OCI-LY3 (cell line): ENCODE results near the gene FOXD2.

ENCODE experiments used
- H2AFZ ChIP-seq: fragments of 200-600, 300-600 bp; shearing (Covaris generic); 2 replicates; pipeline ENCODE4 v1.6.0; 2014; ENCODE audit warnings: antibody characterized with exemption, low read depth, low read length
- H3K27ac ChIP-seq: fragments of 200-600, 300-600 bp; sonication (generic); 2 replicates; pipeline ENCODE4 v1.5.1; 2014; ENCODE audit warnings: mild to moderate bottlenecking, low read length, moderate library complexity, mixed read lengths
- H3K27me3 ChIP-seq: fragments of 200-600, 300-600 bp; sonication (generic); 2 replicates; pipeline ENCODE4 v1.6.1; 2014; ENCODE audit warnings: low read depth, low read length, mixed read lengths
- H3K36me3 ChIP-seq: fragments of 200-600, 300-600 bp; sonication (generic); replicated peaks from 2 replicates; pipeline ENCODE3; 2014; ENCODE audit warnings: low read depth, low read length, mixed read lengths
- H3K4me1 ChIP-seq: fragments of 300-600, 200-600 bp; sonication (generic); 2 replicates; pipeline ENCODE4 v1.6.1; 2014; ENCODE audit warnings: low read length, mixed read lengths
- H3K4me2 ChIP-seq: fragments of 200-600, 300-600 bp; sonication (generic); 2 replicates; pipeline ENCODE4 v1.6.1; 2014; ENCODE audit warnings: low read length, mixed read lengths
- H3K4me3 ChIP-seq: fragments of 300-600, 200-600 bp; sonication (generic); 2 replicates; pipeline ENCODE4 v1.5.1; 2014; ENCODE audit warnings: antibody characterized with exemption, mild to moderate bottlenecking, low read length, moderate library complexity
- H3K79me2 ChIP-seq: fragments of 300-600, 200-600 bp; shearing (Covaris generic); 2 replicates; pipeline ENCODE4 v1.6.1; 2014; ENCODE audit warnings: mild to moderate bottlenecking, low read length, mixed read lengths
- H3K9ac ChIP-seq: fragments of 300-600, 200-600 bp; shearing (Covaris generic); 2 replicates; pipeline ENCODE4 v1.6.0; 2014; ENCODE audit warnings: mild to moderate bottlenecking, low read length, moderate library complexity
- H3K9me3 ChIP-seq: fragments of 200-600, 300-600 bp; shearing (Covaris generic); 2 replicates; pipeline ENCODE4 v1.6.1; 2014; ENCODE audit warnings: low read length, mixed read lengths; ENCODE audit not compliant: insufficient read depth
- H4K20me1 ChIP-seq: fragments of 200-600, 300-600 bp; sonication (generic); 2 replicates; pipeline ENCODE4 v1.6.1; 2016; ENCODE audit warnings: low read length, mixed read lengths; ENCODE audit not compliant: insufficient read depth
- CTCF ChIP-seq: fragments of 200-600, 300-600 bp; sonication (generic); IDR thresholded peaks from 2 replicates; pipeline ENCODE4 v1.5.1; 2014; ENCODE audit warnings: antibody characterized with exemption, low read length, low read depth
- EZH2phosphoT487 ChIP-seq: fragments of 200-600 bp; shearing (Covaris generic); IDR thresholded peaks from 2 replicates; pipeline ENCODE4 v1.6.1; 2018; ENCODE audit warnings: antibody characterized with exemption, mixed run types, low read depth

Gene FOXD2

DNA sequence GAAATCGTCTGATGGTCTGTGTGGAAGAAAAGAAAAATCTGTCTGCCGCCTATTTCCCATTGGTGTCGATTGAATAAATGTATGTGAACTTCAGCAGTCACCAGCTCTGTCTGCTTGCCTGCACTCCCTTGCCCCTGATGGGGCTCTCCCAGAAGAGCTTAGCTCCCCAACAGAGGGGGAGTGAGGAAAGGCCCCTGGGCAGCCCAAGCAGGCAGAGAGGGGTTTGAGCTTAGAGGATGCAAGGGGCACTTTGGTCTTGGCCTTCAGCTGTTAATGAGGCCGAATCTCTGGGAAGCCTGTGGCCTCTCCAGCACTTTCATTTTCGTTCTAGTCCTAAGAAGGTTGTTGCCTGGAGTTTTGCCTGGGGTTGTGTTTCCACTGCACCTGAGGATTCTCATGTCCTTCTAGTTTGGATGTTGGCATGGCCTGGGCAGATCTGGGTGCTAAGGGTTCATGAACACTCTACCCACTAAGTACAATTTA is 2.8 kb downstream of the FOXD2 start:
- peaks cover 16% of the 10 kb centered on the region for H3K79me2 ChIP-seq
- H3K4me3 ChIP-seq, result no peak overlapping the region
- H3K27me3 ChIP-seq, result no peaks in the 10 kb centered on the region
- 0 out of 2 replicates have a peak, but pooled peaks cover 5% of the 10 kb centered on the region for H3K4me1 ChIP-seq
- H2AFZ ChIP-seq, result no peak overlapping the region
- H3K27ac ChIP-seq, result no peak overlapping the region
- no peak overlapping the region for H3K9ac ChIP-seq
- H3K9me3 ChIP-seq, result no peaks in the 10 kb centered on the region
- no peaks in the 10 kb centered on the region for H4K20me1 ChIP-seq
- no peak for TF ChIP-seq EZH2phosphoT487
- no peak for TF ChIP-seq CTCF
- no peak overlapping the region for H3K4me2 ChIP-seq
- H3K36me3 ChIP-seq, result no peaks in the 10 kb centered on the region

GRCh38 chr1:47441450-47442106 is 3.7 kb downstream of the FOXD2 start:
- Histone ChIP-seq H3K9me3 (no peaks in the 10 kb centered on the region), H3K4me3 (no peak overlapping the region), H3K79me2 (peaks cover 7% of the 10 kb centered on the region; the same call in 1 of the 2 replicates), H3K27ac (no peak overlapping the region), H2AFZ (no peak overlapping the region), H3K4me2 (no peak overlapping the region), H4K20me1 (no peaks in the 10 kb centered on the region), H3K27me3 (no peaks in the 10 kb centered on the region), H3K4me1 (no peaks in the 10 kb centered on the region), H3K9ac (no peak overlapping the region), H3K36me3 (no peaks in the 10 kb centered on the region)
- no peak for TF ChIP-seq CTCF
- no peak for TF ChIP-seq EZH2phosphoT487

DNA sequence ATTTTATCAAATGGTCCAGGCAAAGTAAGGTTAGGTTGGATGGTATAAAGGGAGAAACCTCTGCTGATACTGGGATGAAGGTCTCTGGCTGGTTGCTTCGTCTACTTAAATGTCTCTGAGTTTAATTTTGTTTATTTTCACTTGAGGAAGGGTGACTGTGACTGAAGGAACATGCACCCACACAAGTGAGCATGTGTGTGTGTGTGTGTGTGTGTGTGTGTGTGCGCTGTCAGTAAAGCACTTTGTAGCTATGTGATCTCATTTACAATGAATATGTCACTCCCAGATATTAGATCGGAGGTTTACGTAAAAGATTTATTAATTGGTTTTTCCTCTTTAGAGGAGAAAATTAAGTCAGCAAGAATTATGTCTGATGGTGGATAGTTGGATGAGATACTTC is 4.4 kb downstream of the FOXD2 start:
- no peak overlapping the region for H3K9ac ChIP-seq
- TF ChIP-seq CTCF, result no peak
- TF ChIP-seq EZH2phosphoT487, result no peak
- no peaks in the 10 kb centered on the region for H4K20me1 ChIP-seq
- H3K27me3 ChIP-seq, result no peaks in the 10 kb centered on the region
- H3K4me1 ChIP-seq, result no peaks in the 10 kb centered on the region
- H3K4me2 ChIP-seq, result no peak overlapping the region
- H3K79me2 ChIP-seq, result peaks cover under 1% of the 10 kb centered on the region; the same call in 1 of the 2 replicates
- H3K27ac ChIP-seq, result no peak overlapping the region
- no peaks in the 10 kb centered on the region for H3K36me3 ChIP-seq
- H3K4me3 ChIP-seq, result no peak overlapping the region
- H3K9me3 ChIP-seq, result no peaks in the 10 kb centered on the region
- no peak overlapping the region for H2AFZ ChIP-seq

DNA sequence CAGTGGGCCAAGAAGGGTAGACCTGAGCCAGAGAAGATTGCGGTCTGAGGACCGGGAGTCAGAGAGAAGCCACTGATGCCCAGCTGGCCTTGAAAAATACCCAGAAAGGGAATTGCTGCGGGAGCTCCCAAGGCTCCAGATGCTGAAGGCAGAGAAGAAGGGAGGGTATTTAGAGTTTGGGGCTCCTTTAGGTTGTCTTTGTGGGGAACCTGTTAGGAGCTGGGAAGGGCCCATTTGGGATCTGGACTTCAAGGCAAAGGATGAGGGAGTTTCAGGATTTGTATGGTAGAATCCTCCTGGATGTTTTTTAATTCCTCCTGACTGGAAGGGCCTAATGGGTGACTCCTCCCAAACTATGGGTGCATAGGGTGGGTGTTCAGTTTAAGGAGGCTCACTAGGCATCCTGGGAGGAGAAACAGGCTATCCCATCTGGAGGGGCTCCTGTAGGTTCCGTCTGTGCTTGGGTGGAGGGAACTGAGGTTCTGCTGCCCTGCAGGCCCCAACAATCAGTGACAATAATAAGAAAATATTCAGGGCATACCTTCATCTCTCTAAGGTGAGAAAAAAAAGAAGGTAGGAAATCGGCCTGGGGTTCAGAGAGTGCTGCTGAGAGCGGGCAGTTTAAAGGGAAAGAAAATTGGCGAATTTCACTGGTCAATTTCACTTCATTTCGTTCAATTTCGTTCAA is 5.1 kb downstream of the FOXD2 start:
- Histone ChIP-seq H3K4me3 (no peak overlapping the region), H3K36me3 (no peaks in the 10 kb centered on the region), H3K27me3 (peaks cover 2% of the 10 kb centered on the region; the same call in 1 of the 2 replicates), H3K27ac (no peak overlapping the region), H3K9ac (no peak overlapping the region), H3K9me3 (no peaks in the 10 kb centered on the region), H2AFZ (no peak overlapping the region), H3K4me1 (no peaks in the 10 kb centered on the region), H3K79me2 (no peaks in the 10 kb centered on the region), H3K4me2 (no peak overlapping the region), H4K20me1 (no peaks in the 10 kb centered on the region)
- no peak for TF ChIP-seq CTCF
